Forelimb muscle (tissue), 1 donor: ENCODE data around the gene KDM6A. TPM values are rescaled to one million over a fixed set of nuclear protein-coding genes. Genes with fewer than 3 reads are reported as not detected.
"Not testable (repeated sequence)": the region's sequence is repeated elsewhere in the genome, so short reads cannot be mapped to it uniquely, and the experiment has no call there.

Experiments used
- DNase-seq: peaks from one replicate; pipeline ENCODE4 v3.0.0-alpha.2; 2013; ENCODE audit warnings: low read depth
- polyA plus RNA-seq: library from polyadenylated mRNA; unstranded; fragments of 120-200 nt; gene quantifications from one replicate; pipeline ENCODE4 v1.2.1, GENCODE V29; 2013; ENCODE audit not compliant: insufficient read length

Gene KDM6A
- polyA plus RNA-seq, 1 donor: 23.5 TPM

DNA sequence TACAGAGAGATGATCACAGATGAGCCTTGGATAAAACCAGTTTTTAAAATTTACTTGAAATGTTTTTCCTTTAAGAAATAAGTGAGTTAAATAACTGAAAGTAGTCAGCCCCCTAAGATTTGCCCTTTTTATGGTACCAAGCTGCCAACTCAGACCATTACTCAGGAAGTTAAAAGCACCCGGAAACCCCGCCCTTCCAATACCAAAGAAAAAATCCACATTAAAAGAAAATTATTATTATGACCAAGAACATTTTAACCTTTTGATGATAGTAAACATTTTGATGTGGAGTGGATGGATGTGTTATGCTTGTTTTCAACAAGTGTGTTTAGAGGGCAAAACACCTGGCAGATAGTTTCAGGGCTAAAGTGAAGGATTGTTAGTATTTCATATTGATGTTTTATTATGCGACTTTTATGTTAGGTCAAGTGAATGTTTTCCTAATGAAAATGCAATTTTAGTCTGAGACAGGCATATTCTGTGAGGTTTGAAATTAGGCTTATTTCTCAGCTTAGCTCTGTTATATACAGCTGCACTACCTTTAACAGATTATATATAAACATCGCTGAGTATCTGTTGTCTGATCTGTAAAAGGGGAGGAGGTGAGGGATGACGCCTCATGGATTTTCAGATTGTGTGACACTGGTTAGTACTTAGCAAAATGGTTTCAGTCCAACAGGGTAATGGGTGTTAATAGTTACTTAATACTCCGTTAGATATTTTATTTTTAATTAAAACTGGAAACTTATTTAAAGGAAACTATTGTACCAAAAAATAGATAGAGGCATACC, 89.0 kb downstream of the KDM6A start:
- DNase-seq: no peak

- DNase-seq: no peak
Observed at GRCh38 chrX:44962944-44963343, 90.0 kb downstream of the KDM6A start.

DNA sequence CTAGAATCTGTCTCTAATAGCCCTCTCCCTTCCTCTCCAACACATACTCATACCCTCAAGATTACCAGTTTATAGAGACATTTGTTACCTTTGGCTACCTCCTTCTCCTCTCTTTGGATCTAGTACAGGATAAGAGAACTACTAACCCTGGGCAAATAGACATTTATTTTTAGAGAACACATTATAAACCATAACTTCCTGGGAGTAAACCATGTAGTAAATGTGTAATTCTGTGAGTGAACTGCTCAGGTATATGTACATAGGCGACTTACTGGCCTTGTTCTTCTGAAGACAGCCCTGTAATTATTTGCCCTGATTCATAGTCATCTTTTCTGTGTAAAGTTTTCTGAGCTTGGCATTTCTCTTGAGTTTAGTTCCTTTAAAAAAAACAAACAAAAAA, 94.2 kb downstream of the KDM6A start:
- DNase-seq: no peak

DNA sequence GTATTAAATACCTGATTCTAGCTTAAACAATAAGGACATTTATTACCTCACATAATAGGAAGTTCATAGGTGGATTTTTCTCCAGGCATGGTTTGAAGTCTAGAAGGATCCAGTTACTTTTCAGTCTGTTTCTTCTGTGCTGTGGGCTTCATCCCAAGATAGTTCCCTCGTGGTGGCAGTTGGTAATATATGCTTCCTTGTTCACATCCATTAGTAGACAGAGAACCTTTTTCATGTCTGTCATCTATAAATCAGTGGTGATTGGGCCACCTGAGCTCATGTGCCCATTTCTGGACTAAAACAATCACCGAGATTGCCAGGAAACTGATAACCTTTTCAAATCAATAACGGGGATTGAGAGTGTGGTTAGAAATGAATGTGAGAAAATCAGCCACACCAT, 97.7 kb downstream of the KDM6A start:
- DNase-seq: no peak

DNA sequence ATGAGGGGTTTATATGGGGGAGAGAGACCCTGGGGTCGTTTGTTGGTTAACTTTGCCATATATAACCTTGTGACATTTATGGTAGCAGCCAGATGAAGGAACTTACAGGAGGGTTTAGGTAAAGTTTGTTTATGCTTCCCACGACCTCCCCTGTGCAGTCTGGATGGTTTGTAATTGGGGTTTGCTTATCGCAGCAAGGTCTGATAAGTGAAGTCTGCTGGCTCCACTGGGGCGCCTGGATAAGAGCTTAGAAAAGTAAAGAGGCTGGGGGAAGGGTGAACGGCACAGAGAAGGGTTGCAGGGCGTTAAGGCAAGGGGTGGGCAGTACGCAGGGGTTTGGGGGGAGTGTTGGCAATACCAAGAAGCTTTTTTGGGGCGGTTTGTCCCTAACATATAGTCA, 98.7 kb downstream of the KDM6A start:
- DNase-seq: no peak

DNA sequence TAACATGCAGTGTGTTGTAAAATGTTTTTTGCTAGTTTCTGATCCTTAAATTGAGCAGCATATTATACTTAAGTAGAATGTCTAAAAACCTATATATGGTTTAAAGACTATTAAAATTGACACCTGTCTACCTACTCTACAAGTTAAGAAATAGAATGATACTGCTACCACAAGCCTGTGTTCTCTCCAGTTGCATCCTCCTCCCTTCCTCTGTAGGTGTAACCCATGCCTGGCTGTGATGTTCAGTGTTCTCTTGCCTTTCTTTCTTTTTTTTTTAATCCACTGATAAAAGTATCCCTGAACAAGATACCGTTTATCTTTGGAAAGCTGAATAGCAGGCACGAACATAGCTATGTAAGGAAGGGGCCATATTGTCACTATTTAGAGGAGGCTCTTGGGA, 99.1 kb downstream of the KDM6A start:
- no peak for DNase-seq

- no peak for DNase-seq
Observed at GRCh38 chrX:44973420-44973932, 100.5 kb downstream of the KDM6A start.

DNA sequence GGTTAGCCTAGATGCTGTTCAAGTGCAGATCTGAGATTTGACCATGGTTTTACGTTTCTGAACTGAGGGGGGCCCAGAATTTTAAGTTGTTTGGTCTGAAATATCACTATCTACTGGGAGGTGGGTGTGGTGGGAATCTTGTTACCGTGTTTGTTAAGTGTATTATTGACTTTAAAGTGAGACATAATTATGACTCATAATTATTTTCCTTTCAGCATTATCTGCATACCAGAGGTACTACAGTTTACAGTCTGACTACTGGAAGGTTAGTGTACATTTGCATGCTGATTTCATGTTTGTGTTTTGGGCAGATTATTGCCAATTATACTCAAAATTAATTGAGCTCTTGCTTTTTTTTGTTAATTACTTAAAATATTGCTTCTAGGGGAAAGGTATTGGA, 101.5 kb downstream of the KDM6A start:
- no peak for DNase-seq

DNA sequence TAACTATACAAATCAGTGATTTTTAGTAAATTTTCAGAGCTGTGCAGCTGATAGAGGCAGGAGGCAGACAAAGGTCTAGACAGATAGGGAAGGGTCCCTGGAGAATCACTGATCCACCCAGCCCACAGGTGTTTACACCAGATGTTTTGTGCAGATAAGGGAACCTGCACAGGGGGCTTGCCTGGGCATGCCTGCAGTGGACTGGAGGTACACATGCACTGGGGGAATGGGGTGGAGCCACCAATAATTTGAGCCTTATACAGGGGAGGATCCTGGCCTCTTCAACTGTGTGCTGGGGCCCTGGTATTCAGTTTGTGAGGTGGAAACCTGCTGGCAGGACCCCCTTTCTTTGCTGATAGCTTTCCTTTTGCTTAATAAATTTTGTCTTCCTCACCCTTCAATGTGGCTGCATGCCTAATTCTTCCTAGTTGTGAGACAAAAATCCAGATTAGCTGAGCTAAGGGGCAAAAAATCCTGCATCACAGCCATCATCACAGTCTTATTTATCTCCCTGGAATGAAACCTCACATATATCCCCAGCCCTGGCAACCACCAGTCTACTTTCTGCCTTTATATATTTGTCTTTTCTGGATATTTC, 102.8 kb downstream of the KDM6A start:
- DNase-seq: no peak

DNA sequence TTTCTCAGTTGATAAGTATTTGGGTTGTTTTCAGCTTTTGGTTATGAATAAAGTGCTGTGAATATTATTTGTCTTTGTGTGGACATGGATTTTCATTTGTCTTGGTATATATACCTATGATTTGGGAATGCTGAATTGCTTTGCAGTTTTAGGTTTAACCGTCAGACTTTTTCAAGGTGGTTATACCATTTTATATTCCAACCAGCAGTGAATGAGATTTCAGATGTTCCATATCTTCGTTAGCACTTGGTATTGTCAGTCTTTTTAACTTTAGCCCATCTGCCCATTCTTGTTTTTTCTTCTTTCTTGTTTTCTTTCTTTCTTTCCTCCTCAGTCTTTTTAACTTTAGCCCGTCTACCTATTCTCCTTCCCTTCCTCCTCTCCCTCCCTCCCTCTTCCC, 106.0 kb downstream of the KDM6A start:
- no peak for DNase-seq

GRCh38 chrX:44980403-44980802, 107.4 kb downstream of the KDM6A start:
- DNase-seq: no peak

GRCh38 chrX:44980883-44981282, 107.9 kb downstream of the KDM6A start:
- no peak for DNase-seq

GRCh38 chrX:44989995-44990770, 117.2 kb downstream of the KDM6A start:
- no peak for DNase-seq

DNA sequence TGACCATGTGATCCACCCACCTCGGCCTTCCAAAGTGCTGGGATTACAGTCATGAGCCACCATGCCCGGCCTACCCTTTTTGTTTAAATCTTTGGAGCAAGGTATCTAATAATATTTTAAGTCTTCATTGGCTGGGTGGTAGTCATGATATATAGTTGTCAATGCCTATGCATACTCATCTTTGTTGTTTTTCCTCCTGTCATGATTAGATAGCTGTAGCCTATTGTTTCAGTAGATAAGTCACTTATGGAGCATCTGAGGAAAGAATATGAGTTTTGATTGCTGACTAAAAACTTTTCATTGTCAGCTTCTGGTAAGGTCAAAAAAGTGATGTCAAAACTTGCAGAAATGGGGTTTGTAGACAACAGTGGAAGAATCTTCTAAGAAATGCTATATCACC, 119.8 kb downstream of the KDM6A start:
- no peak for DNase-seq

GRCh38 chrX:44996277-44996676, 123.3 kb downstream of the KDM6A start:
- no peak for DNase-seq

- no peak for DNase-seq
Observed at GRCh38 chrX:44997282-44997812, 124.4 kb downstream of the KDM6A start.

- DNase-seq: no peak
Observed at GRCh38 chrX:44997888-44998287, 124.9 kb downstream of the KDM6A start.

GRCh38 chrX:44999237-44999636, 126.2 kb downstream of the KDM6A start:
- not testable (repeated sequence) for DNase-seq

- not testable (repeated sequence) for DNase-seq
Observed at GRCh38 chrX:44999872-45000271, 126.9 kb downstream of the KDM6A start.

DNA sequence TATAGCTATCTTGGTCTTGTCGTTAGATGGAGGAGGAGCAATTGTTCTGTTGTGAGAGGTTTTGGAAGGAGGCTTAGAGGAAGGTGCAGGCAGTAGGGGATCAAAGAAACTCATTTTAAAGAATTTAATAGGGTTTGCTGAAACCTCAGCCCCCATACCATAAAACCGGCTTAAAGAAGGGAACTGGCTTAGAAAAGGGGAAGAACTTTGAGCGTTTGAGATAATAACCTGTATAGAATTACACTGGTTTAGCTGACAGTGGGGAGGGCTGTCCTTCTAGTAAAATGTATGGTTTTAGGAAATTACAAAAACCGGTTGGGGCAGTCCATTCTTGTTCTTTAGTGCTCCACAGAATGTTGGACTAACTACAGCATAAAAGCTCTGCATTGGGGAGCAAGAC, 128.1 kb downstream of the KDM6A start:
- no peak for DNase-seq

DNA sequence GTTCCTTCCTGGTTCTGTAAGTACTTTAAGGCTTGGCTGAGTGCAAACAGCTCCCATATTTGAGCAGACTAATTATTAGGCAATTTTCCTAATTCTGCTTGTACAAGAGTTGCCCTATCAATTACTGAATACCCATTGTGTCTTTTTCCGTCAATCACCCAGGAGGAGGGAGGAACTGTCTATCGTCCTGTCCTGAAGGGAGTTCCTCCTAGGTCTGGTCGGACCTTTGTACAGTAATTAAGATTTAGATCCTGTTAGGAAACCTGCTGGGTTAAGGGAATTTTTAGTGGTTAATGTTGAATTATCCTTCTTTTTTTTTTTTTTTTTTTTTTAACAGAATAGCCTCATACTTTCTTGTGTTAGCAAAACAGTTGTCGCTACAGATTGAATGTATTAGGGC, 130.1 kb downstream of the KDM6A start:
- DNase-seq: no peak
